CD4-positive, alpha-beta T cell treated with Interleukin-15 for 1 hour (primary cell): Measurements from ENCODE around the gene IFITM10.
A peak's percentile ranks its signal among the peaks of the same experiment; 100 is the strongest.

Experiments
- DNase-seq: peaks from one replicate; pipeline ENCODE4 v3.0.0-alpha.2; 2020

Gene IFITM10

GRCh38 chr11:1762537-1763302, 12.3 kb upstream of the IFITM10 start:
- DNase-seq: no peak

GRCh38 chr11:1761857-1762536, 11.6 kb upstream of the IFITM10 start:
- no peak for DNase-seq

GRCh38 chr11:1761110-1761856, 10.9 kb upstream of the IFITM10 start:
- DNase-seq: no peak

GRCh38 chr11:1760351-1761109, 10.1 kb upstream of the IFITM10 start:
- DNase-seq: peak; percentile 84

GRCh38 chr11:1759851-1760220, 9.4 kb upstream of the IFITM10 start:
- no peak for DNase-seq

GRCh38 chr11:1759151-1759850, 8.9 kb upstream of the IFITM10 start:
- DNase-seq: no peak

- DNase-seq: no peak
Observed at GRCh38 chr11:1758611-1759150, 8.3 kb upstream of the IFITM10 start.

- peak; percentile 48 for DNase-seq
Observed at GRCh38 chr11:1757861-1758610, 7.6 kb upstream of the IFITM10 start.

GRCh38 chr11:1756791-1757771, 6.7 kb upstream of the IFITM10 start:
- DNase-seq: no peak

- no peak for DNase-seq
Observed at GRCh38 chr11:1755692-1756561, 5.5 kb upstream of the IFITM10 start.

- DNase-seq: no peak
Observed at GRCh38 chr11:1755344-1755691, 4.9 kb upstream of the IFITM10 start.

- no peak for DNase-seq
Observed at GRCh38 chr11:1754376-1755150, 4.2 kb upstream of the IFITM10 start.

- DNase-seq: no peak
Observed at GRCh38 chr11:1753929-1754305, 3.5 kb upstream of the IFITM10 start.

GRCh38 chr11:1753229-1753928, 3.0 kb upstream of the IFITM10 start:
- no peak for DNase-seq

GRCh38 chr11:1752907-1753228, 2.5 kb upstream of the IFITM10 start:
- DNase-seq: no peak

GRCh38 chr11:1751999-1752906, 1.9 kb upstream of the IFITM10 start:
- DNase-seq: no peak

- no peak for DNase-seq
Observed at GRCh38 chr11:1751531-1751921, 1.1 kb upstream of the IFITM10 start.
